ENCODE results near the gene KIF26A.

DNA sequence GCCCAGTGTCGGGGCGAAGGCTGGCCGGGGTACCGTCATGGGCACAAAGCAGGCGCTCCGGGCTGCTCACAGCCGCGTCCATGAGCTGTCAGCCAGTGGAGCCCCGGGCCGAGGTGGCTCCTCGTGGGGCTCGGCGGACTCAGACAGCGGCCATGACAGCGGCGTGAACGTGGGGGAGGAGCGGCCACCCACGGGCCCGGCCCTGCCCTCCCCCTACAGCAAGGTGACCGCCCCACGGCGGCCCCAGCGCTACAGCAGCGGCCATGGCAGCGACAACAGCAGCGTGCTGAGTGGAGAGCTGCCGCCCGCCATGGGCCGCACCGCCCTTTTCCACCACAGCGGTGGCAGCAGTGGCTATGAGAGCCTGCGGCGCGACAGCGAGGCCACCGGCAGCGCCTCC, 39.0 kb downstream of the KIF26A start:
- TF ChIP-seq, protein P1, sequence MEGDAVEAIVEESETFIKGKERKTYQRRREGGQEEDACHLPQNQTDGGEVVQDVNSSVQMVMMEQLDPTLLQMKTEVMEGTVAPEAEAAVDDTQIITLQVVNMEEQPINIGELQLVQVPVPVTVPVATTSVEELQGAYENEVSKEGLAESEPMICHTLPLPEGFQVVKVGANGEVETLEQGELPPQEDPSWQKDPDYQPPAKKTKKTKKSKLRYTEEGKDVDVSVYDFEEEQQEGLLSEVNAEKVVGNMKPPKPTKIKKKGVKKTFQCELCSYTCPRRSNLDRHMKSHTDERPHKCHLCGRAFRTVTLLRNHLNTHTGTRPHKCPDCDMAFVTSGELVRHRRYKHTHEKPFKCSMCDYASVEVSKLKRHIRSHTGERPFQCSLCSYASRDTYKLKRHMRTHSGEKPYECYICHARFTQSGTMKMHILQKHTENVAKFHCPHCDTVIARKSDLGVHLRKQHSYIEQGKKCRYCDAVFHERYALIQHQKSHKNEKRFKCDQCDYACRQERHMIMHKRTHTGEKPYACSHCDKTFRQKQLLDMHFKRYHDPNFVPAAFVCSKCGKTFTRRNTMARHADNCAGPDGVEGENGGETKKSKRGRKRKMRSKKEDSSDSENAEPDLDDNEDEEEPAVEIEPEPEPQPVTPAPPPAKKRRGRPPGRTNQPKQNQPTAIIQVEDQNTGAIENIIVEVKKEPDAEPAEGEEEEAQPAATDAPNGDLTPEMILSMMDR (IDR thresholded peaks at IDR 0.05; ENCODE audit: low read depth, low read length): no peak
- TF ChIP-seq EZH2phosphoT487 (IDR thresholded peaks at IDR 0.05; ENCODE audit: low read depth): no peak

Measured in OCI-LY3 (cell line).